Liver (tissue), 3 donors: Measurements from ENCODE around the gene ODAD2.

ENCODE experiments used
- RAD21 ChIP-seq, 2 donors: IDR thresholded peaks; 2 replicates each; pipeline ENCODE4 v1.6.1; 2016; ENCODE audit warnings: antibody characterized with exemption in 2 of 2, mild to moderate bottlenecking in 2 of 2
- RXRA ChIP-seq, 2 donors: IDR thresholded peaks; 2 replicates each; pipeline ENCODE4 v1.6.1; 2017 to 2018; ENCODE audit warnings: antibody characterized with exemption in 2 of 2, mild to moderate bottlenecking in 1 of 2
- TAF1 ChIP-seq: conservative IDR thresholded peaks from 2 replicates; pipeline ENCODE4 v1.6.1; 2016; ENCODE audit warnings: antibody characterized with exemption, mild to moderate bottlenecking
- TF ChIP-seq, protein P1 (sequence below): fragments of 150-350 bp; IDR thresholded peaks from 2 replicates; pipeline ENCODE4 v1.5.1; 2017; ENCODE audit warnings: improper control_type of control experiment, low read depth, low read length; ENCODE audit not compliant: missing input control
- TF ChIP-seq, protein P2 (sequence below): IDR thresholded peaks from 2 replicates; pipeline ENCODE4 v1.6.1; 2016; ENCODE audit warnings: antibody characterized with exemption, mild to moderate bottlenecking
- TF ChIP-seq, protein P3 (sequence below): IDR thresholded peaks from 2 replicates; pipeline ENCODE4 v1.6.1; 2016; ENCODE audit warnings: antibody characterized with exemption
- donor health status: healthy.
- donor health status: healthy.

DNA sequence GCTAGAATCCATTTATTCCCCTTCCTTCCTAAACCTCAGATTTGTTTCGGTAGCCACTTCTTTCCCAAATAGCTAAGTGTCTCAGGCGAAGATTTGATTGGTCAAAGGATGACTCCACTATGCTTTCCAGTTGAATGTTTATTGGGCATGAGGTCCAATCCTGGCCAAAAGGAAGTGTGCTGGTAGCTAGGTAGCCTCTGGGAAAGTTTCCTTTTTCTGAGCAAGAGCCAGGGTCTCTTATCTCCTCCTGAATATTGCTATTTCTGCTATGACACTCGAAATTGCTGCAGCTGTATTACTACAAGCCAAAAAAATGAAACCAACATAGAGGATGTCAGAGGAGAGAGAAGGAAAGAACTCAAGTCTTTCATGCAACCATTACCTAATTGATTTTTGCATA, 199.8 kb downstream of the ODAD2 start:
- TF ChIP-seq RAD21 (IDR thresholded peaks at IDR 0.05), result no peak
- no peak for TF ChIP-seq TAF1
- TF ChIP-seq, protein P1, sequence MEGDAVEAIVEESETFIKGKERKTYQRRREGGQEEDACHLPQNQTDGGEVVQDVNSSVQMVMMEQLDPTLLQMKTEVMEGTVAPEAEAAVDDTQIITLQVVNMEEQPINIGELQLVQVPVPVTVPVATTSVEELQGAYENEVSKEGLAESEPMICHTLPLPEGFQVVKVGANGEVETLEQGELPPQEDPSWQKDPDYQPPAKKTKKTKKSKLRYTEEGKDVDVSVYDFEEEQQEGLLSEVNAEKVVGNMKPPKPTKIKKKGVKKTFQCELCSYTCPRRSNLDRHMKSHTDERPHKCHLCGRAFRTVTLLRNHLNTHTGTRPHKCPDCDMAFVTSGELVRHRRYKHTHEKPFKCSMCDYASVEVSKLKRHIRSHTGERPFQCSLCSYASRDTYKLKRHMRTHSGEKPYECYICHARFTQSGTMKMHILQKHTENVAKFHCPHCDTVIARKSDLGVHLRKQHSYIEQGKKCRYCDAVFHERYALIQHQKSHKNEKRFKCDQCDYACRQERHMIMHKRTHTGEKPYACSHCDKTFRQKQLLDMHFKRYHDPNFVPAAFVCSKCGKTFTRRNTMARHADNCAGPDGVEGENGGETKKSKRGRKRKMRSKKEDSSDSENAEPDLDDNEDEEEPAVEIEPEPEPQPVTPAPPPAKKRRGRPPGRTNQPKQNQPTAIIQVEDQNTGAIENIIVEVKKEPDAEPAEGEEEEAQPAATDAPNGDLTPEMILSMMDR, result no peak
- TF ChIP-seq, protein P2, sequence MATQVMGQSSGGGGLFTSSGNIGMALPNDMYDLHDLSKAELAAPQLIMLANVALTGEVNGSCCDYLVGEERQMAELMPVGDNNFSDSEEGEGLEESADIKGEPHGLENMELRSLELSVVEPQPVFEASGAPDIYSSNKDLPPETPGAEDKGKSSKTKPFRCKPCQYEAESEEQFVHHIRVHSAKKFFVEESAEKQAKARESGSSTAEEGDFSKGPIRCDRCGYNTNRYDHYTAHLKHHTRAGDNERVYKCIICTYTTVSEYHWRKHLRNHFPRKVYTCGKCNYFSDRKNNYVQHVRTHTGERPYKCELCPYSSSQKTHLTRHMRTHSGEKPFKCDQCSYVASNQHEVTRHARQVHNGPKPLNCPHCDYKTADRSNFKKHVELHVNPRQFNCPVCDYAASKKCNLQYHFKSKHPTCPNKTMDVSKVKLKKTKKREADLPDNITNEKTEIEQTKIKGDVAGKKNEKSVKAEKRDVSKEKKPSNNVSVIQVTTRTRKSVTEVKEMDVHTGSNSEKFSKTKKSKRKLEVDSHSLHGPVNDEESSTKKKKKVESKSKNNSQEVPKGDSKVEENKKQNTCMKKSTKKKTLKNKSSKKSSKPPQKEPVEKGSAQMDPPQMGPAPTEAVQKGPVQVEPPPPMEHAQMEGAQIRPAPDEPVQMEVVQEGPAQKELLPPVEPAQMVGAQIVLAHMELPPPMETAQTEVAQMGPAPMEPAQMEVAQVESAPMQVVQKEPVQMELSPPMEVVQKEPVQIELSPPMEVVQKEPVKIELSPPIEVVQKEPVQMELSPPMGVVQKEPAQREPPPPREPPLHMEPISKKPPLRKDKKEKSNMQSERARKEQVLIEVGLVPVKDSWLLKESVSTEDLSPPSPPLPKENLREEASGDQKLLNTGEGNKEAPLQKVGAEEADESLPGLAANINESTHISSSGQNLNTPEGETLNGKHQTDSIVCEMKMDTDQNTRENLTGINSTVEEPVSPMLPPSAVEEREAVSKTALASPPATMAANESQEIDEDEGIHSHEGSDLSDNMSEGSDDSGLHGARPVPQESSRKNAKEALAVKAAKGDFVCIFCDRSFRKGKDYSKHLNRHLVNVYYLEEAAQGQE, result no peak
- TF ChIP-seq, protein P3, sequence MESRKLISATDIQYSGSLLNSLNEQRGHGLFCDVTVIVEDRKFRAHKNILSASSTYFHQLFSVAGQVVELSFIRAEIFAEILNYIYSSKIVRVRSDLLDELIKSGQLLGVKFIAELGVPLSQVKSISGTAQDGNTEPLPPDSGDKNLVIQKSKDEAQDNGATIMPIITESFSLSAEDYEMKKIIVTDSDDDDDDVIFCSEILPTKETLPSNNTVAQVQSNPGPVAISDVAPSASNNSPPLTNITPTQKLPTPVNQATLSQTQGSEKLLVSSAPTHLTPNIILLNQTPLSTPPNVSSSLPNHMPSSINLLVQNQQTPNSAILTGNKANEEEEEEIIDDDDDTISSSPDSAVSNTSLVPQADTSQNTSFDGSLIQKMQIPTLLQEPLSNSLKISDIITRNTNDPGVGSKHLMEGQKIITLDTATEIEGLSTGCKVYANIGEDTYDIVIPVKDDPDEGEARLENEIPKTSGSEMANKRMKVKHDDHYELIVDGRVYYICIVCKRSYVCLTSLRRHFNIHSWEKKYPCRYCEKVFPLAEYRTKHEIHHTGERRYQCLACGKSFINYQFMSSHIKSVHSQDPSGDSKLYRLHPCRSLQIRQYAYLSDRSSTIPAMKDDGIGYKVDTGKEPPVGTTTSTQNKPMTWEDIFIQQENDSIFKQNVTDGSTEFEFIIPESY, result no peak
- TF ChIP-seq RXRA (IDR thresholded peaks at IDR 0.05), result no peak
